MCF 10A (cell line): Measurements from ENCODE around the gene UBE2I. TPM values are rescaled to one million over a fixed set of nuclear protein-coding genes. Genes with fewer than 3 reads are reported as not detected.

Experiments used
- total RNA-seq: library from RNA; stranded (reverse); gene quantifications from 2 replicates; pipeline ENCODE4 v1.2.3, GENCODE V29; 2022

The UBE2I gene
- total RNA-seq, 1 experiment from 2014 or later: 163 TPM

Other genes with a start within 250 kb of the UBE2I start
- not detected in 2 replicates for gene SSTR5, start 236.9 kb upstream of the UBE2I start, total RNA-seq
- gene C1QTNF8, start 213.4 kb upstream of the UBE2I start, total RNA-seq: not detected in 2 replicates
- not detected in 2 replicates for gene CACNA1H, start 156.5 kb upstream of the UBE2I start, total RNA-seq
- not detected in 2 replicates for gene TPSG1, start 84.4 kb upstream of the UBE2I start, total RNA-seq
- gene TPSB2, start 79.5 kb upstream of the UBE2I start, total RNA-seq: not detected in 2 replicates
- not detected in 2 replicates for gene TPSAB1, start 68.9 kb upstream of the UBE2I start, total RNA-seq
- gene TPSD1, start 53.6 kb upstream of the UBE2I start, total RNA-seq: not detected in 2 replicates
- 0.49 and 0.75 TPM in 2 replicates for gene BAIAP3, start 24.0 kb downstream of the UBE2I start, total RNA-seq
- gene TSR3, start 42.2 kb downstream of the UBE2I start, total RNA-seq: 49.6 and 58.2 TPM in 2 replicates
- gene GNPTG, start 42.3 kb downstream of the UBE2I start, total RNA-seq: 37.6 and 41.6 TPM in 2 replicates
- gene UNKL, start 105.1 kb downstream of the UBE2I start, total RNA-seq: 12.3 and 13.4 TPM in 2 replicates
- gene UQCC4, start 111.1 kb downstream of the UBE2I start, total RNA-seq: 19.1 and 21.4 TPM in 2 replicates
- gene PERCC1, start 121.4 kb downstream of the UBE2I start, total RNA-seq: not detected in 2 replicates
- gene CCDC154, start 134.9 kb downstream of the UBE2I start, total RNA-seq: 0.28 and 1.2 TPM in 2 replicates
- 60.0 and 69.5 TPM in 2 replicates for gene CLCN7, start 165.4 kb downstream of the UBE2I start, total RNA-seq
- gene PTX4, start 179.3 kb downstream of the UBE2I start, total RNA-seq: not detected in 2 replicates
- 27.7 and 31.3 TPM in 2 replicates for gene TELO2, start 183.7 kb downstream of the UBE2I start, total RNA-seq
- gene TMEM204, start 224.0 kb downstream of the UBE2I start, total RNA-seq: not detected in 2 replicates